ENCODE measurements around the gene DEFB127. TPM values are rescaled to one million over a fixed set of nuclear protein-coding genes. Genes with fewer than 3 reads are reported as not detected.

Gene DEFB127
- total and polyA plus RNA-seq, 2 donors from 2014 or later (not counting 2 experiments from before 2014, with no cell fraction given), result not detected

Other genes starting within 250 kb of the DEFB127 start
- gene DEFB125, start 69.8 kb upstream of the DEFB127 start, total RNA-seq, result not detected in 2 replicates
- gene DEFB125, start 69.8 kb upstream of the DEFB127 start, polyA plus RNA-seq, result not detected in 2 replicates
- not detected in 2 replicates for gene DEFB126, start 14.9 kb upstream of the DEFB127 start, total RNA-seq
- gene DEFB126, start 14.9 kb upstream of the DEFB127 start, polyA plus RNA-seq, result not detected in 2 replicates
- gene DEFB128, start 32.3 kb downstream of the DEFB127 start, total RNA-seq, result not detected in 2 replicates
- not detected in 2 replicates for gene DEFB128, start 32.3 kb downstream of the DEFB127 start, polyA plus RNA-seq
- not detected in 2 replicates for gene DEFB129, start 69.8 kb downstream of the DEFB127 start, total RNA-seq
- gene DEFB129, start 69.8 kb downstream of the DEFB127 start, polyA plus RNA-seq, result not detected in 2 replicates
- not detected in 2 replicates for gene DEFB132, start 100.3 kb downstream of the DEFB127 start, total RNA-seq
- not detected in 2 replicates for gene DEFB132, start 100.3 kb downstream of the DEFB127 start, polyA plus RNA-seq
- 1.7 and 1.8 TPM in 2 replicates for gene C20orf96, start 133.3 kb downstream of the DEFB127 start, total RNA-seq
- 3.2 and 3.8 TPM in 2 replicates for gene C20orf96, start 133.3 kb downstream of the DEFB127 start, polyA plus RNA-seq
- 6.2 and 8.6 TPM in 2 replicates for gene ZCCHC3, start 140.1 kb downstream of the DEFB127 start, total RNA-seq
- 7.1 and 9.6 TPM in 2 replicates for gene ZCCHC3, start 140.1 kb downstream of the DEFB127 start, polyA plus RNA-seq
- 4.7 and 5.1 TPM in 2 replicates for gene SOX12, start 168.1 kb downstream of the DEFB127 start, total RNA-seq
- 7.1 and 8.2 TPM in 2 replicates for gene SOX12, start 168.1 kb downstream of the DEFB127 start, polyA plus RNA-seq
- 26.7 and 35.6 TPM in 2 replicates for gene NRSN2, start 189.7 kb downstream of the DEFB127 start, total RNA-seq
- gene NRSN2, start 189.7 kb downstream of the DEFB127 start, polyA plus RNA-seq, result 39.3 and 53.5 TPM in 2 replicates
- gene TRIB3, start 223.3 kb downstream of the DEFB127 start, total RNA-seq, result 72.4 and 207 TPM in 2 replicates
- gene TRIB3, start 223.3 kb downstream of the DEFB127 start, polyA plus RNA-seq, result 74.9 and 203 TPM in 2 replicates